Measurements from ENCODE around the gene KCNJ11. TPM values are rescaled to one million over a fixed set of nuclear protein-coding genes. Genes with fewer than 3 reads are reported as not detected.

The KCNJ11 gene
- total and polyA plus RNA-seq, 4 experiments from 2014 or later, result 0.24 TPM; not detected in 3

GRCh38 chr11:17389957-17390649, 1.6 kb upstream of the KCNJ11 start:
- H3K4me3 ChIP-seq (ENCODE audit: low read length in 2 of 2), result peak overlapping the region in 1 of 2 donors; percentile 54
- intact Hi-C loops (cut with micrococcal nuclease), result loop anchor here (1.0 to 10.0 kb wide), 5 partner anchors 37 to 585 kb away; partner anchors contain the start of gene NUCB2
- no peak overlapping the region for H3K27ac ChIP-seq (ENCODE audit: low read depth, low read length)
- H3K4me1 ChIP-seq (ENCODE audit: insufficient read depth, low read length), result peaks cover 5% of the 10 kb centered on the region
- peak overlapping the region; percentile 10 to 90 (median 78) for H3K4me3 Mint-ChIP-seq
- peaks cover 0 to 8% (median 3%) of the 10 kb centered on the region in 4 donors for H3K4me1 Mint-ChIP-seq
- H3K27ac Mint-ChIP-seq, result peak overlapping the region in 6 of 7 donors; percentile 12 to 76 (median 50)
- DNase-seq, result no peak
- H3K9me3 ChIP-seq (ENCODE audit: control insufficient read depth in 1 of 2, low read length in 2 of 2), result no peaks in the 10 kb centered on the region
- no peaks in the 10 kb centered on the region for H3K36me3 ChIP-seq (ENCODE audit: insufficient read depth, low read length)
- H3K27me3 Mint-ChIP-seq, result peaks cover 0 to 2% of the 10 kb centered on the region in 2 donors
- no peaks in the 10 kb centered on the region for H3K36me3 Mint-ChIP-seq
- H3K27me3 ChIP-seq (ENCODE audit: insufficient read depth, low read length), result no peaks in the 10 kb centered on the region
- ChIA-PET POLR2A (ENCODE audit: partially characterized antibody) (no interaction called here), CTCF (ENCODE audit: partially characterized antibody) (interaction anchor here (0.6 to 3.4 kb wide), 8 partner anchors 36 to 570 kb away, joined by 3 to 15 read pairs (median 4); no protein-coding TSS in a partner anchor)
- no peaks in the 10 kb centered on the region for H3K9me3 Mint-ChIP-seq

DNA sequence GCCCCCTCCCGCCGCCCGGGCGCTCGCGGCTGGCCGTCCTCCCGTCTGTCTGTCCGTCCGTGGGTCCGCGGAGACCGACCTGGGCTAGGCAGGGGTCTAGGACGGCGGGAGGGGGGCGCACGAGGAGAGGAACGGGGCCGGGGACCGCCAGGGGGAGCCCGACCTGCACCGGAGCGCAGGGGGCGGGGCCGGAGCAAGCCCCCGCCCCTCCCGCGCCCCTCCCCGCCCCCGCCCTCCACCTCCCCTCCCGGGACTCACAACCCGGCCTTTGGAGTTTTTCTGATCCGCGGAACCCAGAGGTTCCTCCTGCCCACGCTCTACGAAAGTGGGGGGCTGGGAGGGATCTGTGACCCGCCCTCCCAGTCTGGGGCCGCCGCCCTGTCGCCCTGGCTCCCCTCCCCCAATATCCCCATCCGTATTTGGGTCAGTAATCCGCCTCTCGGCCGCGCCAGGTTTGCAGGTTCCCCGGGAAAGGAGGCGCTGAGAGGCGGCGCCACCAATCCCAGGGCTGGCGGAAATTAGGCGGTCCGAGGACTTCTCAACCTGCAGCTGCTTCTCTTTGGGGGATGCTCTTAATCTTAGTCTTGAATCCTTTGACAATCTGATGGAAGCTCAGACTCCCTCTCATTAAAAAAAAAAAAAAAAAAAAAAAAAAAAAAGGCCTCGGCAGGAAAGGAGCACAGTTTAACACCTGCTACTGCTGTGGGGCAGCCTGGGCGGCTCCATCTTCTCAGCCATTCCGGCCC, 925 bp upstream of the KCNJ11 start:
- CTCF ChIA-PET (ENCODE audit: partially characterized antibody), result interaction anchor here (0.6 to 3.4 kb wide), 15 partner anchors 23 to 569 kb away, joined by 3 to 15 read pairs (median 4); no protein-coding TSS in a partner anchor
- H3K36me3 Mint-ChIP-seq, result no peaks in the 10 kb centered on the region
- DNase-seq, result peak; percentile 76 to 82 (median 77)
- intact Hi-C loops (cut with micrococcal nuclease), result loop anchor here (1.0 to 10.0 kb wide), 5 partner anchors 37 to 585 kb away; partner anchors contain the start of gene NUCB2
- peak overlapping the region; percentile 77 to 90 (median 84) for H3K4me3 Mint-ChIP-seq
- no peaks in the 10 kb centered on the region for H3K36me3 ChIP-seq (ENCODE audit: insufficient read depth, low read length)
- H3K27me3 ChIP-seq (ENCODE audit: insufficient read depth, low read length), result no peaks in the 10 kb centered on the region
- peak overlapping the region; percentile 17 to 54 for H3K4me3 ChIP-seq (ENCODE audit: low read length in 2 of 2)
- H3K27ac Mint-ChIP-seq, result peak overlapping the region in 6 of 7 donors; percentile 36 to 68 (median 39)
- POLR2A ChIA-PET (ENCODE audit: partially characterized antibody), result no interaction called here
- peaks cover 5% of the 10 kb centered on the region for H3K4me1 ChIP-seq (ENCODE audit: insufficient read depth, low read length)
- H3K27ac ChIP-seq (ENCODE audit: low read depth, low read length), result no peak overlapping the region
- no peaks in the 10 kb centered on the region for H3K9me3 Mint-ChIP-seq
- H3K4me1 Mint-ChIP-seq, result peaks cover 0 to 8% (median 3%) of the 10 kb centered on the region in 4 donors
- peaks cover 0 to 2% of the 10 kb centered on the region in 2 donors for H3K27me3 Mint-ChIP-seq
- H3K9me3 ChIP-seq (ENCODE audit: control insufficient read depth in 1 of 2, low read length in 2 of 2), result no peaks in the 10 kb centered on the region

GRCh38 chr11:17387811-17388210, 648 bp downstream of the KCNJ11 start:
- H3K36me3 ChIP-seq (ENCODE audit: insufficient read depth, low read length), result no peaks in the 10 kb centered on the region
- Mint-ChIP-seq H3K27ac (peak overlapping the region in 1 of 7 donors; percentile 70), H3K4me1 (peaks cover 0 to 8% (median 3%) of the 10 kb centered on the region in 4 donors), H3K9me3 (no peaks in the 10 kb centered on the region), H3K4me3 (peak overlapping the region in 6 of 8 donors; percentile 54 to 81 (median 68)), H3K27me3 (peaks cover 0 to 2% of the 10 kb centered on the region in 2 donors), H3K36me3 (no peaks in the 10 kb centered on the region)
- H3K9me3 ChIP-seq (ENCODE audit: control insufficient read depth in 1 of 2, low read length in 2 of 2), result no peaks in the 10 kb centered on the region
- H3K27ac ChIP-seq (ENCODE audit: low read depth, low read length), result no peak overlapping the region
- intact Hi-C loops (cut with micrococcal nuclease), result loop anchor here (2.0 to 10.0 kb wide), 3 partner anchors 35 to 587 kb away; no protein-coding TSS in a partner anchor
- H3K4me1 ChIP-seq (ENCODE audit: insufficient read depth, low read length), result peaks cover 5% of the 10 kb centered on the region
- no peaks in the 10 kb centered on the region for H3K27me3 ChIP-seq (ENCODE audit: insufficient read depth, low read length)
- POLR2A ChIA-PET (ENCODE audit: partially characterized antibody), result no interaction called here
- CTCF ChIA-PET (ENCODE audit: partially characterized antibody), result interaction anchor here (1.0 to 3.4 kb wide), 4 partner anchors 13 to 137 kb away, joined by 4 to 15 read pairs (median 6); no protein-coding TSS in a partner anchor
- DNase-seq, result no peak
- H3K4me3 ChIP-seq (ENCODE audit: low read length in 2 of 2), result no peak overlapping the region

DNA sequence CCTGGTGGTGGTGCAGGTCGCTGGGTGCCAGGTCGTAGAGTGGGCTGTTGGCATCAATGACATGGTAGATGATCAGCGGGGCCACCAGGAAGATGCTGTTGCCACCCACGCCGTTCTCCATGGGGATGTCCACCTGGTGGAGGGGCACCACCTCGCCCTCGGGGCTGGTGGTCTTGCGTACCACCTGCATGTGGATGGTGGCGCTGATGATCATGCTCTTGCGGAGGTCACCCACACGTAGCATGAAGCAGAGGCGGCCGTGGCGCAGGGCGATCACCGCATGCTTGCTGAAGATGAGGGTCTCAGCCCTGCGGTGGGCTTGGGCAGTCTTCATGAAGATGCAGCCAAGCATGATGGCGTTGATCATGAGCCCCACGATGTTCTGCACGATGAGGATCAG, 1.2 kb downstream of the KCNJ11 start:
- no peak overlapping the region for H3K4me3 ChIP-seq (ENCODE audit: low read length in 2 of 2)
- H3K27ac ChIP-seq (ENCODE audit: low read depth, low read length), result no peak overlapping the region
- H3K27me3 ChIP-seq (ENCODE audit: insufficient read depth, low read length), result no peaks in the 10 kb centered on the region
- Mint-ChIP-seq H3K36me3 (no peaks in the 10 kb centered on the region), H3K9me3 (no peaks in the 10 kb centered on the region), H3K27ac (peak overlapping the region in 4 of 7 donors; percentile 12 to 70 (median 56)), H3K27me3 (peaks cover 0 to 2% of the 10 kb centered on the region in 2 donors), H3K4me1 (peaks cover 0 to 8% (median 3%) of the 10 kb centered on the region in 4 donors), H3K4me3 (peak overlapping the region in 6 of 8 donors; percentile 54 to 72 (median 64))
- DNase-seq, result no peak
- CTCF ChIA-PET (ENCODE audit: partially characterized antibody), result interaction anchor here (0.6 to 3.4 kb wide), 7 partner anchors 9 to 141 kb away, joined by 3 to 15 read pairs (median 3); no protein-coding TSS in a partner anchor
- H3K36me3 ChIP-seq (ENCODE audit: insufficient read depth, low read length), result no peaks in the 10 kb centered on the region
- H3K9me3 ChIP-seq (ENCODE audit: control insufficient read depth in 1 of 2, low read length in 2 of 2), result no peaks in the 10 kb centered on the region
- H3K4me1 ChIP-seq (ENCODE audit: insufficient read depth, low read length), result peaks cover 5% of the 10 kb centered on the region
- intact Hi-C loops (cut with micrococcal nuclease), result loop anchor here (10.0 kb wide), 1 partner anchor 588 kb away; no protein-coding TSS in a partner anchor
- POLR2A ChIA-PET (ENCODE audit: partially characterized antibody), result no interaction called here

GRCh38 chr11:17386331-17387084, 2.0 kb downstream of the KCNJ11 start:
- Histone ChIP-seq H3K27ac (ENCODE audit: low read depth, low read length) (no peak overlapping the region), H3K9me3 (ENCODE audit: control insufficient read depth in 1 of 2, low read length in 2 of 2) (no peaks in the 10 kb centered on the region), H3K27me3 (ENCODE audit: insufficient read depth, low read length) (no peaks in the 10 kb centered on the region), H3K4me1 (ENCODE audit: insufficient read depth, low read length) (peaks cover 5% of the 10 kb centered on the region), H3K4me3 (ENCODE audit: low read length in 2 of 2) (no peak overlapping the region), H3K36me3 (ENCODE audit: insufficient read depth, low read length) (no peaks in the 10 kb centered on the region)
- H3K4me1 Mint-ChIP-seq, result peaks cover 0 to 8% (median 3%) of the 10 kb centered on the region in 4 donors
- POLR2A ChIA-PET (ENCODE audit: partially characterized antibody), result no interaction called here
- peak overlapping the region in 1 of 7 donors; percentile 37 for H3K27ac Mint-ChIP-seq
- peak overlapping the region in 3 of 8 donors; percentile 17 to 55 (median 54) for H3K4me3 Mint-ChIP-seq
- CTCF ChIA-PET (ENCODE audit: partially characterized antibody), result interaction anchor here (0.6 to 3.4 kb wide), 7 partner anchors 9 to 141 kb away, joined by 3 to 15 read pairs (median 3); no protein-coding TSS in a partner anchor
- DNase-seq, result peak in 4 of 5 donors; percentile 17 to 49 (median 18)
- peaks cover 0 to 2% of the 10 kb centered on the region in 2 donors for H3K27me3 Mint-ChIP-seq
- no peaks in the 10 kb centered on the region for H3K36me3 Mint-ChIP-seq
- intact Hi-C loops (cut with micrococcal nuclease), result loop anchor here (10.0 kb wide), 1 partner anchor 588 kb away; no protein-coding TSS in a partner anchor
- H3K9me3 Mint-ChIP-seq, result no peaks in the 10 kb centered on the region

- intact Hi-C loops (cut with micrococcal nuclease), result loop anchor here (10.0 kb wide), 1 partner anchor 589 kb away; no protein-coding TSS in a partner anchor
- POLR2A ChIA-PET (ENCODE audit: partially characterized antibody), result no interaction called here
Observed at GRCh38 chr11:17385926-17386325, 2.5 kb downstream of the KCNJ11 start.

More at GRCh38 chr11:17385926-17386325, 2.5 kb downstream of the KCNJ11 start:
- H3K36me3 ChIP-seq (ENCODE audit: insufficient read depth, low read length), result no peaks in the 10 kb centered on the region
- H3K27me3 ChIP-seq (ENCODE audit: insufficient read depth, low read length), result no peaks in the 10 kb centered on the region
- Mint-ChIP-seq H3K9me3 (no peaks in the 10 kb centered on the region), H3K27ac (peak overlapping the region in 2 of 7 donors; percentile 13 to 40), H3K27me3 (no peaks in the 10 kb centered on the region), H3K4me3 (no peak overlapping the region), H3K4me1 (peaks cover 0 to 8% (median 3%) of the 10 kb centered on the region in 4 donors), H3K36me3 (no peaks in the 10 kb centered on the region)
- H3K4me1 ChIP-seq (ENCODE audit: insufficient read depth, low read length), result peaks cover 5% of the 10 kb centered on the region
- no peak for DNase-seq
- CTCF ChIA-PET (ENCODE audit: partially characterized antibody), result interaction anchor here (1.0 to 5.3 kb wide), 6 partner anchors 23 to 566 kb away, joined by 3 to 98 read pairs (median 4); no protein-coding TSS in a partner anchor
- H3K9me3 ChIP-seq (ENCODE audit: control insufficient read depth in 1 of 2, low read length in 2 of 2), result no peaks in the 10 kb centered on the region
- no peak overlapping the region for H3K27ac ChIP-seq (ENCODE audit: low read depth, low read length)
- no peak overlapping the region for H3K4me3 ChIP-seq (ENCODE audit: low read length in 2 of 2)
